GM18498 (cell line): ENCODE measurements around the gene GRWD1.
A peak's percentile ranks its signal among the peaks of the same experiment; 100 is the strongest.

Experiments used
- ATAC-seq: cut with Tn5 transposase; IDR thresholded peaks from one replicate; pipeline ENCODE4 v1.9.1; 2021; ENCODE audit warnings: mild to moderate bottlenecking, moderate library complexity; ENCODE audit not compliant: unreplicated experiment

The GRWD1 gene

GRCh38 chr19:48455908-48456562 is 10.3 kb downstream of the GRWD1 start:
- ATAC-seq, result no peak

GRCh38 chr19:48456864-48457263 is 11.1 kb downstream of the GRWD1 start:
- ATAC-seq, result no peak

GRCh38 chr19:48458016-48458415 is 12.2 kb downstream of the GRWD1 start:
- no peak for ATAC-seq

GRCh38 chr19:48461651-48461981 is 15.8 kb downstream of the GRWD1 start:
- ATAC-seq, result no peak

GRCh38 chr19:48461982-48462655 is 16.3 kb downstream of the GRWD1 start:
- ATAC-seq, result no peak

- ATAC-seq, result no peak
Measured at GRCh38 chr19:48465215-48465614, 19.4 kb downstream of the GRWD1 start.

GRCh38 chr19:48466561-48467325 is 21.0 kb downstream of the GRWD1 start:
- ATAC-seq, result no peak

- peak; percentile 94 for ATAC-seq
Measured at GRCh38 chr19:48468772-48469288, 23.0 kb downstream of the GRWD1 start.

GRCh38 chr19:48469289-48469881 is 23.6 kb downstream of the GRWD1 start, which contains the start of gene CYTH2:
Gene CYTH2, plus strand, starts transcription at chr19:48469369. Its CDS starts 139 bp downstream, at chr19:48469508.
- ATAC-seq, result peak; percentile 29

- ATAC-seq, result no peak
Measured at GRCh38 chr19:48469934-48470680, 24.3 kb downstream of the GRWD1 start.

GRCh38 chr19:48470856-48471255 is 25.1 kb downstream of the GRWD1 start:
- no peak for ATAC-seq

GRCh38 chr19:48471836-48472235 is 26.1 kb downstream of the GRWD1 start:
- no peak for ATAC-seq

- ATAC-seq, result no peak
Measured at GRCh38 chr19:48473161-48473966, 27.6 kb downstream of the GRWD1 start.

GRCh38 chr19:48474084-48474592 is 28.4 kb downstream of the GRWD1 start:
- ATAC-seq, result no peak

GRCh38 chr19:48475369-48476068 is 29.7 kb downstream of the GRWD1 start:
- no peak for ATAC-seq

- ATAC-seq, result no peak
Measured at GRCh38 chr19:48476176-48476575, 30.4 kb downstream of the GRWD1 start.

- no peak for ATAC-seq
Measured at GRCh38 chr19:48477067-48477685, 31.4 kb downstream of the GRWD1 start.

GRCh38 chr19:48477698-48478338 is 32.0 kb downstream of the GRWD1 start:
- no peak for ATAC-seq
